Activated T-cell treated with anti-CD3 and anti-CD28 coated beads, Interleukin-2, amount 50 U/mL, for 24 hours (primary cell): ENCODE results near the gene CNGA2.

Experiments used
- DNase-seq: peaks from one replicate; pipeline ENCODE4 v3.0.0-alpha.2; 2020
- H3K27ac Mint-ChIP-seq: 2 replicates; pipeline ENCODE4 v1.8.0; 2020; ENCODE audit warnings: mild to moderate bottlenecking, mixed read lengths
- H3K27me3 Mint-ChIP-seq: 2 replicates; pipeline ENCODE4 v1.8.0; 2020; ENCODE audit warnings: mixed read lengths
- H3K36me3 Mint-ChIP-seq: 2 replicates; pipeline ENCODE4 v1.8.0; 2020; ENCODE audit warnings: low read depth, mixed read lengths
- H3K4me1 Mint-ChIP-seq: 2 replicates; pipeline ENCODE4 v1.8.0; 2020; ENCODE audit warnings: low read depth, mixed read lengths
- H3K4me3 Mint-ChIP-seq: 2 replicates; pipeline ENCODE4 v1.8.0; 2020; ENCODE audit warnings: mild to moderate bottlenecking, moderate library complexity, mixed read lengths
- H3K9me3 Mint-ChIP-seq: 2 replicates; pipeline ENCODE4 v1.8.0; 2020; ENCODE audit warnings: mixed read lengths

The CNGA2 gene

DNA sequence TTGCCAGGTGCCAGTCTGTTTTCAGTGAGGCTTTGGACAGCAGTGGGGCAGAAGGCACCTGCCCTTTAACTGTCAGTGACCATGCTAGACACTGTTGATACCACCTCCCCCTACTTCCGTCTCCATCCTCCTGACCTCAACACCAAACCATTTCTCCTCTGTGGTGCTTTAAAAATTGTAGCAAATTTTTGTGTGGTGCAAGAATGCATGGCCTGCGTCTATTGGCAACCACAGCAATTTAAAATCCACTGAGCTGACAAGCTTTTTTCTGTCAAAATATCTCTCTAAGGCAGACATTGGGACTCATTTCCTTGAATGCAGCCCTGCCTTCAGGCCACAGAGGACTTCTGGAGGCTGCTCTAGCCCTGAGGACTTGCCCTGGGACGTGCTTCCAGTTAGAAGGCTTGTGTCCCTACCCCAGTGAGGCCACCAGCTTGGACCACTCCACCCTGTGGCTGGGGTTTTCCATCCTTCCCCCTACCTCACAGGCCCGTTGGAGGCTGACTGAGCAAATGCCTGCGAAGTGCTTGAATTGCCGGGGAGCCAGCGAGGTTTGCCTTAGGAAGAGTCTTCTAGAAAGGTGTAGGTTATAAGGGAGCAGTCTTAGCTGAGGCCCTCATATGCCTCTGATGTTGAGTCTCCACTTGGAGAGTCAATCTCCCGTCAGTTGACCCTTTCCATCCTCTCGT, 32.4 kb upstream of the CNGA2 start:
- Mint-ChIP-seq H3K27ac (no peak overlapping the region), H3K9me3 (no peaks in the 10 kb centered on the region), H3K4me3 (no peak overlapping the region), H3K36me3 (no peaks in the 10 kb centered on the region), H3K4me1 (no peaks in the 10 kb centered on the region), H3K27me3 (peaks cover 7% of the 10 kb centered on the region)
- DNase-seq, result no peak

- Mint-ChIP-seq H3K4me3 (no peak overlapping the region), H3K36me3 (no peaks in the 10 kb centered on the region), H3K4me1 (no peaks in the 10 kb centered on the region), H3K9me3 (no peaks in the 10 kb centered on the region), H3K27ac (no peak overlapping the region), H3K27me3 (peaks cover 6% of the 10 kb centered on the region)
- DNase-seq, result no peak
These were observed 31.7 kb upstream of the CNGA2 start for GRCh38 chrX:151702741-151703340.

- Mint-ChIP-seq H3K4me1 (no peaks in the 10 kb centered on the region), H3K27me3 (peaks cover 6% of the 10 kb centered on the region), H3K27ac (no peak overlapping the region), H3K4me3 (no peak overlapping the region), H3K36me3 (no peaks in the 10 kb centered on the region), H3K9me3 (no peaks in the 10 kb centered on the region)
- DNase-seq, result no peak
These were observed 31.1 kb upstream of the CNGA2 start for GRCh38 chrX:151703487-151703886.

DNA sequence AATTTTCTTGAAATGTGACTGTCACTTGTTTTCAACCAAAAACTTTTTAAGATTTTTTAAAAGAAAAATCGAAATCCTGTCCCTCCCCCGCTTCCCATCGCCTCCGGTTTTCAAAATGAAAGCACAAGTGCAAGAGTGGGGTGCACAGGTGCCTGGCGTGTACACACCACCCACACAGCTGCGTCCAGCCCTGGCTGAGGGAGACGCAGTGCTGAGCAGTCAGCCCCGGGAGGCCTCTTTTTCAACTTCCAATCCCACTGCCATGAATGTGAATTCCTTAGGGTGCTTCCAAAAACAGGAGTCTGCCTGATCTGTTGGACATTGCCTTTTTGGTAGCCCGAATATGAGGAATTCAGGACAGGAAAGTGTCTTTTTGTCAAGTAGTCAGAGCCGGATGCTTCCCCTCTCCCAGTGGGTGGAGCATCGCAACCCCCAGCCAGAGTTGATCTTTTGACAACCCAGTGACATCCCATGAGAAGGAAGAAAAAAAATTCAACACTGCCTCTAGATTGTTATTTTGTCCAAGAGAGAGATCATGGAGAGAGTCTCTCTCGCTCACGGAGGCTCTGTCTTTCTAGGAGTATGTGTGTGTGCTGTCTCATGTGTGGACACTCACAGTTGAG, 30.4 kb upstream of the CNGA2 start:
- Mint-ChIP-seq H3K4me1 (no peaks in the 10 kb centered on the region), H3K27ac (no peak overlapping the region)

GRCh38 chrX:151708821-151709220, 25.7 kb upstream of the CNGA2 start:
- DNase-seq, result no peak

More for the DNA sequence above, 30.4 kb upstream of the CNGA2 start:
- no peaks in the 10 kb centered on the region for H3K9me3 Mint-ChIP-seq
- H3K27me3 Mint-ChIP-seq, result peaks cover 6% of the 10 kb centered on the region
- no peak for DNase-seq
- no peak overlapping the region for H3K4me3 Mint-ChIP-seq
- H3K36me3 Mint-ChIP-seq, result no peaks in the 10 kb centered on the region

DNA sequence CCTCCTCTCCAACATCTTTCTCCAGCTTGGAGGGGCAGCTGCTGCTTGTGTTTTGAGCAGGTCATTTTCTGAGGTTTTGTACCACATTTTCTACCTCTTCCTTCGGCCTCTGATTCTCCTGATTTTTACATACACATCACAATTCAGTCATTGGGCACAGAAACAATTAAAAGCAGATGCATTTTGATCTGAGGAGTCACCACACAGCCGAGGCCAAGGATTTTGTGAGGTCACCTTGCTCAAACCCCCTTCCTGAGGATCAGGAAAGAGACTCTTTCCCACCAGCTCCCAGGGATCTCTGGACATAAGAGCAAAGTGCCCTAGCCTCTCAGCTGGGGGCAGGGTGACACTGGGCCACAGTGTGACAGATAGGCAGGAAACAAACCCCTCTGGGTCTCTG, 24.1 kb upstream of the CNGA2 start:
- Mint-ChIP-seq H3K36me3 (no peaks in the 10 kb centered on the region), H3K9me3 (no peaks in the 10 kb centered on the region), H3K4me1 (no peaks in the 10 kb centered on the region), H3K4me3 (no peak overlapping the region), H3K27ac (no peak overlapping the region), H3K27me3 (peaks cover 23% of the 10 kb centered on the region)
- DNase-seq, result no peak

More at GRCh38 chrX:151708821-151709220, 25.7 kb upstream of the CNGA2 start:
- Mint-ChIP-seq H3K9me3 (no peaks in the 10 kb centered on the region), H3K4me1 (no peaks in the 10 kb centered on the region), H3K27ac (no peak overlapping the region), H3K4me3 (no peak overlapping the region), H3K27me3 (peaks cover 27% of the 10 kb centered on the region), H3K36me3 (no peaks in the 10 kb centered on the region)

DNA sequence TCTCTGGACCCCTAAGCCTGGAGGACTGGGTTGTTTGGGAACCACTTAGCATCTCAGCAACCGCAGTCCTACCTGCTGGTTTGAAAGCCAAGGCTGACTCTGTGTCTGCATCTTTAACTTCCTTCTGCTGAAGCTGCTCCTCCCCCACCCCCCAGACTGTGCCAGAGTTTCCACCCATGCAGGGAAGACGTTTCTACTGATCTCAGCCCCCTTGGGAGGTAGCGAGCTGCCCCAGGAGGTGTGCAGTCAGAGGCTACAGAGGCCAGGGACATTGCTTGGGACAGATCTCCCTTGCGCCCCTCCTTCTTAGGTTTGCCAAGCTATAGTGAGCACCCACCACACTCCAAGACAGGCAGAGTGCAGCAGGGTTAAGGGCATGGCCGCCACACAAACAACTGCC, 23.4 kb upstream of the CNGA2 start:
- Mint-ChIP-seq H3K4me1 (no peaks in the 10 kb centered on the region), H3K36me3 (no peaks in the 10 kb centered on the region), H3K4me3 (no peak overlapping the region), H3K9me3 (no peaks in the 10 kb centered on the region), H3K27me3 (peaks cover 29% of the 10 kb centered on the region), H3K27ac (no peak overlapping the region)
- DNase-seq, result no peak

GRCh38 chrX:151711787-151712186, 22.8 kb upstream of the CNGA2 start:
- Mint-ChIP-seq H3K9me3 (no peaks in the 10 kb centered on the region), H3K27me3 (peaks cover 35% of the 10 kb centered on the region), H3K4me3 (no peak overlapping the region), H3K36me3 (no peaks in the 10 kb centered on the region), H3K27ac (no peak overlapping the region), H3K4me1 (no peaks in the 10 kb centered on the region)
- no peak for DNase-seq

- Mint-ChIP-seq H3K27ac (no peak overlapping the region), H3K4me1 (no peaks in the 10 kb centered on the region), H3K4me3 (no peak overlapping the region), H3K36me3 (no peaks in the 10 kb centered on the region), H3K9me3 (no peaks in the 10 kb centered on the region), H3K27me3 (peaks cover 35% of the 10 kb centered on the region)
- DNase-seq, result no peak
These were observed 22.3 kb upstream of the CNGA2 start for GRCh38 chrX:151712253-151712652.

GRCh38 chrX:151713849-151714248, 20.7 kb upstream of the CNGA2 start:
- no peaks in the 10 kb centered on the region for H3K36me3 Mint-ChIP-seq
- DNase-seq, result peak; percentile 28
- no peak overlapping the region for H3K4me3 Mint-ChIP-seq
- no peaks in the 10 kb centered on the region for H3K9me3 Mint-ChIP-seq
- no peak overlapping the region for H3K27ac Mint-ChIP-seq
- no peaks in the 10 kb centered on the region for H3K4me1 Mint-ChIP-seq
- peaks cover 41% of the 10 kb centered on the region for H3K27me3 Mint-ChIP-seq

DNA sequence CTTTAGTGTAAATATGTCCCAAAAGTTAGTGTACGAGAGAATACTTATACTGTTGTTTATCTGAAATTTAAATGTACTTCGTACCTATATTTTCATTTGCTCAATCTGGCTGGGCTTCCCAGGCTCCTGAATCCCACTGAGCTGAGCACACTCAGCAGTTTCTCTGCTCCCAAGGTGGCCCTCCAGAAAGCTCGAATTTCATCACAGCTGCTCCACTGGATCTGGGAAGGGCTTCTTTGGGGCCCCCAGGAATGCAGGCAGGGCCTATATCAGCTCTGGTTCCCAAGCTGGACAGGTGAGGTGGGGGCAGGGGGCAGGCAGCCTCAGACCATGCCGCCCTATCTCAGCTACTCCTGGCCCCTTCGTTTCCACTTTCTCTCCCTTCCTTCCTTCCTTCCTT, 20.2 kb upstream of the CNGA2 start:
- H3K4me3 Mint-ChIP-seq, result no peak overlapping the region
- peaks cover 41% of the 10 kb centered on the region for H3K27me3 Mint-ChIP-seq
- no peaks in the 10 kb centered on the region for H3K36me3 Mint-ChIP-seq
- no peaks in the 10 kb centered on the region for H3K4me1 Mint-ChIP-seq
- no peak overlapping the region for H3K27ac Mint-ChIP-seq
- no peak for DNase-seq
- no peaks in the 10 kb centered on the region for H3K9me3 Mint-ChIP-seq

GRCh38 chrX:151715752-151716151, 18.8 kb upstream of the CNGA2 start, which contains the start of gene FATE1:
Gene FATE1 (plus strand): TSS chrX:151716035. CDS start chrX:151716120, 85 bp downstream.
- Mint-ChIP-seq H3K36me3 (no peaks in the 10 kb centered on the region), H3K27ac (no peak within 1 kb of the TSS), H3K9me3 (no peaks in the 10 kb centered on the region), H3K4me3 (no peak within 1 kb of the TSS), H3K4me1 (no peaks in the 10 kb centered on the region), H3K27me3 (peaks cover 40% of the 10 kb centered on the region)
- no peak for DNase-seq

DNA sequence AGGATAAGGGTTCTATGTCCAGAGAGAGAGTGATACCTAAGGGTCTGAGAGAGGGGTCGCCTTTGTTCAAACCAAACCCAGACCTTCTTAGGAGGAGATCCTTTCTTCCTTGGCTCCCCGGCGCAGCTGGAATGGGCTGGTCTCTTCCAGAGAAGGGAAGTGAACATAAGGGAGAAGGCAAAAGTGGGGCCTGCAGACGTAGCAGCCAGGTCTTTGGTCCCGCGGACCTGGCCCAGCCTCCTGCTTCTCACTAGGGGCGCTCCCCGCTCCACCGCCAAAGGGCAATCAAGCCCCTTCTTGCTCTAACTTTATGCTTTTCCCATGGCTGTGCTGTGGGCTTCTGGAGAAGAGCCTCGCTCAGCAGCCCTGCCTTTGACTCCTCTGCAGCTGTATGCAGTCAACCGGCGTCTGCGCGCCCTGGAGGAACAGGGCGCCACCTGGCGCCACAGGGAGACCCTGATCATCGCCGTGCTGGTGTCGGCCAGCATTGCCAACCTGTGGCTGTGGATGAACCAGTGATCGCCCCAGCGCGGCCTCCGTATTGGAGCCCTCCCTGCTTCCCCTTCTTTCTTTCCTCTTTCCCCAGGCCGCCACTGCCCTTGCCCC, 12.2 kb upstream of the CNGA2 start:
- no peaks in the 10 kb centered on the region for H3K9me3 Mint-ChIP-seq
- H3K4me3 Mint-ChIP-seq, result no peak overlapping the region
- H3K27me3 Mint-ChIP-seq, result peaks cover 21% of the 10 kb centered on the region
- H3K4me1 Mint-ChIP-seq, result no peaks in the 10 kb centered on the region
- H3K27ac Mint-ChIP-seq, result no peak overlapping the region
- H3K36me3 Mint-ChIP-seq, result no peaks in the 10 kb centered on the region
- no peak for DNase-seq

DNA sequence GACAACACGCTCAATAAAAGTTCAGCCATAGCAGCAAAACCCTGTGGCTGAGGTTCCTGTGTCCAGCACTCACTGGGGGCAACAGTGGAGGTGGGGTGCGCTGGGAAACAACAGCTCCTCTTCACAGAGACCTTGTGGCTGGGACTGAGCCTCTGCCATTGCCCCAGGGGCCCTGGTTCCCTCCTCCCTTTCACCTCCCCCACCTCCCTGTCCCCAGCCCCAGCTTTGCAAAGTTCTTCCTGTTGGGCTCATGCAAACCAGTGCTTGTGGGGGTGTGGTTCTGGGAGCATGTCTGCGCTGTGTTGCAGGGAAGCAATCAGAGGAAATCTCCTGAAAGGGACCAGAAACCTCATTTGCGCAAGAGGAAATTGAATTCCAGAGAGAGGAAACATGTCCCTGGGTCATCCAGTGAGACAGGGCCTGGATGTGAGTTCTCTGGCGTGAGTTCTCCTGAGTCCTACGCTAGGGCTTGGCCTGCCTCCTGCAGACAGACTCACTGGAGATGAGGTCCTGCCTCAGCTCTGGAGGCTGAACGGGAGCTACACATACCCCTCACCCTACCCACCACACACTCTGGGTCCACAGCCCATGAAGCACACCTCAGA, 11.3 kb upstream of the CNGA2 start:
- Mint-ChIP-seq H3K4me1 (no peaks in the 10 kb centered on the region), H3K36me3 (no peaks in the 10 kb centered on the region), H3K27me3 (peaks cover 21% of the 10 kb centered on the region), H3K9me3 (no peaks in the 10 kb centered on the region), H3K27ac (no peak overlapping the region), H3K4me3 (no peak overlapping the region)
- DNase-seq, result no peak
